DND-41 (cell line): ENCODE measurements around the gene ANAPC15.

Experiments
- EZH2 ChIP-seq: IDR thresholded peaks from 3 replicates; pipeline ENCODE4 v1.6.1; 2012; ENCODE audit warnings: borderline replicate concordance, low read depth, mild to moderate bottlenecking, moderate library complexity, low read length, inconsistent platforms; ENCODE audit not compliant: severe bottlenecking
- TF ChIP-seq, protein P1 (sequence below): IDR thresholded peaks from 2 replicates; pipeline ENCODE4 v1.5.1; 2012; ENCODE audit warnings: borderline replicate concordance, low read length, moderate library complexity, mild to moderate bottlenecking; ENCODE audit not compliant: poor library complexity, severe bottlenecking; ENCODE audit errors: extremely low read depth

DNA sequence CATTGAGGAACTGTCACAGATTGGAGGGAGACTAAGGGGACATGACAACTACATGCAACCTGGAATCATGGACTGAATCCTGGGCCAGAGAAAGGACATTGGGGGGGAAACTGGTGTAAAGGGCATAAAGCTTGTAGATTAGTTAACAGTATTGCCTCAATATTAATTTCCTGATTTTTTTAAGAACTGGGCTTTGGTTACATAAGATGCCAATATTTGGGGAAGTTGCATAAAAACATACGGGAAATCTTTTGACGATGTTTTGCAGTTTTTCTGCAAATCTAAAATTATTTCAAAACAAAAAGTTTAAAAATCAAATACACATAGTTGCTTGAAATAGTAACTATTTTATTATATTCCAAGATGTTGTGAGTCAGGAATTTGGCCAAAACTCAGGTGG is 20.2 kb upstream of the ANAPC15 start:
- TF ChIP-seq, protein P1, sequence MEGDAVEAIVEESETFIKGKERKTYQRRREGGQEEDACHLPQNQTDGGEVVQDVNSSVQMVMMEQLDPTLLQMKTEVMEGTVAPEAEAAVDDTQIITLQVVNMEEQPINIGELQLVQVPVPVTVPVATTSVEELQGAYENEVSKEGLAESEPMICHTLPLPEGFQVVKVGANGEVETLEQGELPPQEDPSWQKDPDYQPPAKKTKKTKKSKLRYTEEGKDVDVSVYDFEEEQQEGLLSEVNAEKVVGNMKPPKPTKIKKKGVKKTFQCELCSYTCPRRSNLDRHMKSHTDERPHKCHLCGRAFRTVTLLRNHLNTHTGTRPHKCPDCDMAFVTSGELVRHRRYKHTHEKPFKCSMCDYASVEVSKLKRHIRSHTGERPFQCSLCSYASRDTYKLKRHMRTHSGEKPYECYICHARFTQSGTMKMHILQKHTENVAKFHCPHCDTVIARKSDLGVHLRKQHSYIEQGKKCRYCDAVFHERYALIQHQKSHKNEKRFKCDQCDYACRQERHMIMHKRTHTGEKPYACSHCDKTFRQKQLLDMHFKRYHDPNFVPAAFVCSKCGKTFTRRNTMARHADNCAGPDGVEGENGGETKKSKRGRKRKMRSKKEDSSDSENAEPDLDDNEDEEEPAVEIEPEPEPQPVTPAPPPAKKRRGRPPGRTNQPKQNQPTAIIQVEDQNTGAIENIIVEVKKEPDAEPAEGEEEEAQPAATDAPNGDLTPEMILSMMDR: no peak
- no peak for TF ChIP-seq EZH2
